GM12874 (cell line): ENCODE results near the gene TTC36.

ENCODE experiments used
- CTCF ChIP-seq: IDR thresholded peaks from 2 replicates; pipeline ENCODE4 v1.5.1; 2011; ENCODE audit warnings: low read depth, mild to moderate bottlenecking, control low read depth, low read length, moderate library complexity; ENCODE audit not compliant: insufficient read depth

TTC36 gene

GRCh38 chr11:118527109-118527508 is at the start of gene TTC36:
Gene TTC36 (plus strand): TSS chr11:118527474. CDS start chr11:118527495, 21 bp downstream.
- TF ChIP-seq CTCF = no peak

- no peak for TF ChIP-seq CTCF
Observed at GRCh38 chr11:118484405-118484804, 42.9 kb upstream of the TTC36 start.

GRCh38 chr11:118485273-118485672 is 42.0 kb upstream of the TTC36 start:
- TF ChIP-seq CTCF = no peak

GRCh38 chr11:118488480-118489109 is 38.7 kb upstream of the TTC36 start:
- peak; percentile 73 for TF ChIP-seq CTCF

GRCh38 chr11:118491041-118491440 is 36.2 kb upstream of the TTC36 start:
- no peak for TF ChIP-seq CTCF

GRCh38 chr11:118497831-118498230 is 29.4 kb upstream of the TTC36 start:
- TF ChIP-seq CTCF = no peak

- no peak for TF ChIP-seq CTCF
Observed at GRCh38 chr11:118503216-118503615, 24.1 kb upstream of the TTC36 start.
